ENCODE data around the gene CARD19.

CARD19 gene

GRCh38 chr9:93061791-93062763 is 33.9 kb upstream of the CARD19 start:
- in situ Hi-C loops (cut with HindIII; ENCODE audit: low sequenced_read_pairs) = no loop called here

- in situ Hi-C loops (cut with HindIII; ENCODE audit: low sequenced_read_pairs) = no loop called here
These were observed 31.5 kb upstream of the CARD19 start for GRCh38 chr9:93064392-93065134.

- in situ Hi-C loops (cut with HindIII; ENCODE audit: low sequenced_read_pairs) = no loop called here
These were observed 30.8 kb upstream of the CARD19 start for GRCh38 chr9:93065135-93065720.

- in situ Hi-C loops (cut with HindIII; ENCODE audit: low sequenced_read_pairs) = no loop called here
These were observed 28.9 kb upstream of the CARD19 start for GRCh38 chr9:93066978-93067603.

- in situ Hi-C loops (cut with HindIII; ENCODE audit: low sequenced_read_pairs) = no loop called here
These were observed 27.1 kb upstream of the CARD19 start for GRCh38 chr9:93068956-93069355.

GRCh38 chr9:93071464-93071863 is 24.6 kb upstream of the CARD19 start:
- in situ Hi-C loops (cut with HindIII; ENCODE audit: low sequenced_read_pairs) = no loop called here

GRCh38 chr9:93072383-93072795 is 23.6 kb upstream of the CARD19 start:
- in situ Hi-C loops (cut with HindIII; ENCODE audit: low sequenced_read_pairs) = no loop called here

- in situ Hi-C loops (cut with HindIII; ENCODE audit: low sequenced_read_pairs) = no loop called here
These were observed 19.8 kb upstream of the CARD19 start for GRCh38 chr9:93076101-93076791.

GRCh38 chr9:93076792-93077128 is 19.3 kb upstream of the CARD19 start:
- in situ Hi-C loops (cut with HindIII; ENCODE audit: low sequenced_read_pairs) = no loop called here

- in situ Hi-C loops (cut with HindIII; ENCODE audit: low sequenced_read_pairs) = no loop called here
These were observed 18.6 kb upstream of the CARD19 start for GRCh38 chr9:93077367-93077766.

- in situ Hi-C loops (cut with HindIII; ENCODE audit: low sequenced_read_pairs) = no loop called here
These were observed 18.2 kb upstream of the CARD19 start for GRCh38 chr9:93077811-93078210.

GRCh38 chr9:93079371-93079770 is 16.6 kb upstream of the CARD19 start:
- in situ Hi-C loops (cut with HindIII; ENCODE audit: low sequenced_read_pairs) = no loop called here

- in situ Hi-C loops (cut with HindIII; ENCODE audit: low sequenced_read_pairs) = no loop called here
These were observed 15.6 kb upstream of the CARD19 start for GRCh38 chr9:93080406-93080805.

GRCh38 chr9:93081081-93081529 is 14.9 kb upstream of the CARD19 start:
- in situ Hi-C loops (cut with HindIII; ENCODE audit: low sequenced_read_pairs) = no loop called here

- in situ Hi-C loops (cut with HindIII; ENCODE audit: low sequenced_read_pairs) = no loop called here
These were observed 14.1 kb upstream of the CARD19 start for GRCh38 chr9:93081931-93082330.

GRCh38 chr9:93082841-93083411 is 13.1 kb upstream of the CARD19 start:
- in situ Hi-C loops (cut with HindIII; ENCODE audit: low sequenced_read_pairs) = no loop called here

GRCh38 chr9:93083592-93084470 is 12.2 kb upstream of the CARD19 start:
- in situ Hi-C loops (cut with HindIII; ENCODE audit: low sequenced_read_pairs) = no loop called here

- in situ Hi-C loops (cut with HindIII; ENCODE audit: low sequenced_read_pairs) = no loop called here
These were observed 11.5 kb upstream of the CARD19 start for GRCh38 chr9:93084471-93084881.

- in situ Hi-C loops (cut with HindIII; ENCODE audit: low sequenced_read_pairs) = no loop called here
These were observed 10.3 kb upstream of the CARD19 start for GRCh38 chr9:93085676-93086075.
